ENCODE results near the gene ASCL3.
A peak's percentile ranks its signal among the peaks of the same experiment; 100 is the strongest.
"Not testable (repeated sequence)": the region's sequence is repeated elsewhere in the genome, so short reads cannot be mapped to it uniquely, and the experiment has no call there.

The ASCL3 gene

GRCh38 chr11:8947230-8947943, 4.6 kb upstream of the ASCL3 start:
- DNase-seq, result no peak

GRCh38 chr11:8941341-8942103, 1.3 kb downstream of the ASCL3 start:
- no peak for DNase-seq

- DNase-seq, result no peak
Measured at GRCh38 chr11:8937659-8938058, 5.2 kb downstream of the ASCL3 start.

- DNase-seq, result no peak
Measured at GRCh38 chr11:8937159-8937558, 5.7 kb downstream of the ASCL3 start.

GRCh38 chr11:8935789-8936188, 7.0 kb downstream of the ASCL3 start:
- DNase-seq, result not testable (repeated sequence)

GRCh38 chr11:8934742-8935488, 7.9 kb downstream of the ASCL3 start:
- no peak for DNase-seq

GRCh38 chr11:8933931-8934330, 8.9 kb downstream of the ASCL3 start:
- DNase-seq, result no peak

- no peak for DNase-seq
Measured at GRCh38 chr11:8932564-8933180, 10.1 kb downstream of the ASCL3 start, which contains the start of gene C11orf16. C11orf16 (minus strand) TSS chr11:8932947; CDS start chr11:8932308, 639 bp downstream.

- no peak for DNase-seq
Measured at GRCh38 chr11:8930456-8931175, 12.2 kb downstream of the ASCL3 start.

- DNase-seq, result no peak
Measured at GRCh38 chr11:8928981-8929615, 13.7 kb downstream of the ASCL3 start.

- DNase-seq, result no peak
Measured at GRCh38 chr11:8928205-8928604, 14.6 kb downstream of the ASCL3 start.

GRCh38 chr11:8927233-8927632, 15.6 kb downstream of the ASCL3 start:
- no peak for DNase-seq

GRCh38 chr11:8926236-8926635, 16.6 kb downstream of the ASCL3 start:
- no peak for DNase-seq

- DNase-seq, result no peak
Measured at GRCh38 chr11:8925711-8926110, 17.1 kb downstream of the ASCL3 start.

- DNase-seq, result no peak
Measured at GRCh38 chr11:8922691-8923090, 20.1 kb downstream of the ASCL3 start.

- DNase-seq, result no peak
Measured at GRCh38 chr11:8917157-8917825, 25.5 kb downstream of the ASCL3 start.

- DNase-seq, result no peak
Measured at GRCh38 chr11:8914661-8915018, 28.2 kb downstream of the ASCL3 start.

GRCh38 chr11:8913961-8914660, 28.7 kb downstream of the ASCL3 start:
- peak; percentile 57 for DNase-seq

- peak; percentile 91 for DNase-seq
Measured at GRCh38 chr11:8911029-8911823, 31.6 kb downstream of the ASCL3 start, which contains the start of gene AKIP1. AKIP1 (plus strand) TSS chr11:8911189; CDS start chr11:8911450, 261 bp downstream.

- DNase-seq, result no peak
Measured at GRCh38 chr11:8910649-8911026, 32.2 kb downstream of the ASCL3 start.

Data from KG1 (cell line).